Epithelial cell of esophagus (primary cell): ENCODE measurements around the gene LRRK1.

Experiments used
- DNase-seq: peaks from one replicate; pipeline ENCODE4 v3.0.0; 2010; ENCODE audit warnings: low read depth
- H3K4me3 ChIP-seq: 2 replicates; pipeline ENCODE4 v1.5.1; 2011; ENCODE audit warnings: mild to moderate bottlenecking, low read length, control low read depth
- CTCF ChIP-seq: IDR thresholded peaks from 2 replicates; pipeline ENCODE4 v1.5.1; 2011; ENCODE audit warnings: low read depth, mild to moderate bottlenecking, low read length, control low read depth, inconsistent platforms; ENCODE audit not compliant: insufficient read depth; ENCODE audit errors: missing control alignments

The LRRK1 gene

GRCh38 chr15:100920516-100921135, 1.5 kb downstream of the LRRK1 start:
- no peak for DNase-seq
- no peak for TF ChIP-seq CTCF
- no peak overlapping the region for H3K4me3 ChIP-seq

GRCh38 chr15:100922192-100923040, 3.3 kb downstream of the LRRK1 start:
- no peak for DNase-seq
- H3K4me3 ChIP-seq, result no peak overlapping the region
- no peak for TF ChIP-seq CTCF

- TF ChIP-seq CTCF, result no peak
- DNase-seq, result no peak
- no peak overlapping the region for H3K4me3 ChIP-seq
These were observed 3.9 kb downstream of the LRRK1 start for GRCh38 chr15:100923076-100923475.

GRCh38 chr15:100923902-100924301, 4.7 kb downstream of the LRRK1 start:
- no peak for DNase-seq
- H3K4me3 ChIP-seq, result no peak overlapping the region
- no peak for TF ChIP-seq CTCF

- no peak for DNase-seq
- H3K4me3 ChIP-seq, result no peak overlapping the region
- no peak for TF ChIP-seq CTCF
These were observed 5.3 kb downstream of the LRRK1 start for GRCh38 chr15:100924436-100924835.

GRCh38 chr15:100925480-100925879, 6.3 kb downstream of the LRRK1 start:
- DNase-seq, result no peak

More at GRCh38 chr15:100925480-100925879, 6.3 kb downstream of the LRRK1 start:
- H3K4me3 ChIP-seq, result no peak overlapping the region
- TF ChIP-seq CTCF, result no peak
